Smooth muscle cell (in vitro differentiated cells): ENCODE data around the gene TIAM1. TPM values are rescaled to one million over a fixed set of nuclear protein-coding genes. Genes with fewer than 3 reads are reported as not detected.

Experiments used
- DNase-seq: peaks from one replicate; lab custom pipeline; 2025; ENCODE audit not compliant: unreplicated experiment; lab: John Stamatoyannopoulos, UW
- H2AFZ ChIP-seq: fragments of 200-600 bp; sonication (generic); 2 replicates; pipeline ENCODE4 v1.6.0; 2016; ENCODE audit warnings: antibody characterized with exemption, low read depth, mild to moderate bottlenecking
- H3F3A ChIP-seq: fragments of 200-600 bp; sonication (generic); 2 replicates; pipeline ENCODE4 v1.6.0; 2017; ENCODE audit warnings: antibody characterized with exemption, low read depth
- H3K27ac ChIP-seq: fragments of 200-600 bp; sonication (generic); 2 replicates; pipeline ENCODE4 v1.5.1; 2016; ENCODE audit warnings: low read depth, mild to moderate bottlenecking
- H3K27me3 ChIP-seq: fragments of 200-600 bp; sonication (generic); 2 replicates; pipeline ENCODE4 v1.6.1; 2016; ENCODE audit warnings: low read depth, mild to moderate bottlenecking
- H3K36me3 ChIP-seq: fragments of 200-600 bp; sonication (generic); 2 replicates; pipeline ENCODE4 v1.5.1; 2016; ENCODE audit warnings: low read depth
- H3K4me1 ChIP-seq: fragments of 200-600 bp; sonication (generic); 2 replicates; pipeline ENCODE4 v1.5.1; 2016; ENCODE audit warnings: low read depth
- H3K4me2 ChIP-seq: fragments of 200-600 bp; sonication (generic); 2 replicates; pipeline ENCODE4 v1.6.0; 2016; ENCODE audit warnings: mild to moderate bottlenecking
- H3K4me3 ChIP-seq: fragments of 200-600 bp; sonication (generic); 2 replicates; pipeline ENCODE4 v1.5.1; 2016; ENCODE audit warnings: mild to moderate bottlenecking
- H3K79me2 ChIP-seq: fragments of 200-600 bp; sonication (generic); 2 replicates; pipeline ENCODE4 v1.6.0; 2016; ENCODE audit warnings: low read depth, mild to moderate bottlenecking
- H3K9ac ChIP-seq: fragments of 200-600 bp; sonication (generic); 2 replicates; pipeline ENCODE4 v1.6.0; 2016; ENCODE audit warnings: low read depth
- H3K9me3 ChIP-seq: fragments of 200-600 bp; sonication (generic); replicated peaks from 2 replicates; pipeline ENCODE4 v1.5.1; 2016; ENCODE audit warnings: low read depth
- H4K20me1 ChIP-seq: fragments of 200-600 bp; sonication (generic); 2 replicates; pipeline ENCODE4 v1.6.0; 2016; ENCODE audit warnings: low read depth
- CTCF ChIP-seq: fragments of 200-600 bp; sonication (generic); IDR thresholded peaks from 2 replicates; pipeline ENCODE4 v1.5.1; 2017; ENCODE audit warnings: borderline replicate concordance, mild to moderate bottlenecking, antibody characterized with exemption; ENCODE audit not compliant: insufficient read depth, poor library complexity, severe bottlenecking
- WGBS: methylation state at CpG from one replicate; pipeline ENCODE4 v1.1.7; 2016; ENCODE audit warnings: low lambda C conversion rate; 5-methylcytosine and 5-hydroxymethylcytosine counted together
- polyA plus RNA-seq: library from polyadenylated mRNA; unstranded; fragments of >200 nt; fragmentation: Nextera tagmentation; extraction: Ambion mirVana; gene quantifications from 2 replicates; pipeline ENCODE4 v1.2.1, GENCODE V29; 2016
- total RNA-seq: library from RNA; depleted of rRNA; stranded (reverse); fragments of >200 nt; gene quantifications from 2 replicates; pipeline ENCODE4 v1.2.3, GENCODE V29; 2014

The TIAM1 gene
- total and polyA plus RNA-seq, 2 experiments from 2014 or later, result 3.2 to 12.9 TPM

GRCh38 chr21:31132574-31133242, 211.4 kb downstream of the TIAM1 start:
- H4K20me1 ChIP-seq, result no peaks in the 10 kb centered on the region
- no peaks in the 10 kb centered on the region for H3F3A ChIP-seq
- no peak overlapping the region for H3K4me3 ChIP-seq
- no peaks in the 10 kb centered on the region for H3K9me3 ChIP-seq
- H2AFZ ChIP-seq, result no peak overlapping the region
- 91% methylated on average over 11 of the region's 11 CpGs for WGBS
- H3K4me2 ChIP-seq, result no peak overlapping the region
- no peaks in the 10 kb centered on the region for H3K79me2 ChIP-seq
- no peak overlapping the region for H3K9ac ChIP-seq
- H3K4me1 ChIP-seq, result no peaks in the 10 kb centered on the region
- H3K36me3 ChIP-seq, result no peaks in the 10 kb centered on the region
- no peak for TF ChIP-seq CTCF
- H3K27me3 ChIP-seq, result no peaks in the 10 kb centered on the region
- H3K27ac ChIP-seq, result no peak overlapping the region
- no peak for DNase-seq

GRCh38 chr21:31130821-31131220, 213.2 kb downstream of the TIAM1 start:
- no peak overlapping the region for H3K9ac ChIP-seq
- no peak overlapping the region for H3K4me2 ChIP-seq
- H2AFZ ChIP-seq, result no peak overlapping the region
- no peaks in the 10 kb centered on the region for H3K9me3 ChIP-seq
- no peak for TF ChIP-seq CTCF
- no peaks in the 10 kb centered on the region for H3K4me1 ChIP-seq
- WGBS, result 87% methylated on average over 2 of the region's 2 CpGs
- no peak overlapping the region for H3K27ac ChIP-seq
- H3K4me3 ChIP-seq, result no peak overlapping the region
- no peak for DNase-seq
- no peaks in the 10 kb centered on the region for H3K27me3 ChIP-seq
- H3K36me3 ChIP-seq, result no peaks in the 10 kb centered on the region
- no peaks in the 10 kb centered on the region for H3F3A ChIP-seq
- H4K20me1 ChIP-seq, result no peaks in the 10 kb centered on the region
- no peaks in the 10 kb centered on the region for H3K79me2 ChIP-seq

- no peak overlapping the region for H3K27ac ChIP-seq
- H3K79me2 ChIP-seq, result no peaks in the 10 kb centered on the region
- no peaks in the 10 kb centered on the region for H3K36me3 ChIP-seq
- H3F3A ChIP-seq, result no peaks in the 10 kb centered on the region
- no peak for DNase-seq
- H3K4me3 ChIP-seq, result no peak overlapping the region
- no peak overlapping the region for H3K9ac ChIP-seq
- H3K9me3 ChIP-seq, result no peaks in the 10 kb centered on the region
- H3K4me2 ChIP-seq, result no peak overlapping the region
- WGBS, result 78% methylated on average over 5 of the region's 5 CpGs
- H3K27me3 ChIP-seq, result no peaks in the 10 kb centered on the region
- no peak overlapping the region for H2AFZ ChIP-seq
- no peaks in the 10 kb centered on the region for H4K20me1 ChIP-seq
- H3K4me1 ChIP-seq, result no peaks in the 10 kb centered on the region
- TF ChIP-seq CTCF, result no peak
Observed at GRCh38 chr21:31128234-31128633, 215.8 kb downstream of the TIAM1 start.

- no peaks in the 10 kb centered on the region for H3K79me2 ChIP-seq
- H3F3A ChIP-seq, result no peaks in the 10 kb centered on the region
- H3K27ac ChIP-seq, result no peak overlapping the region
- no peak overlapping the region for H2AFZ ChIP-seq
- WGBS, result 92% methylated on average over 6 of the region's 6 CpGs
- H3K9ac ChIP-seq, result no peak overlapping the region
- TF ChIP-seq CTCF, result no peak
- no peak for DNase-seq
- H3K4me2 ChIP-seq, result no peak overlapping the region
- H3K4me3 ChIP-seq, result no peak overlapping the region
- no peaks in the 10 kb centered on the region for H3K36me3 ChIP-seq
- no peaks in the 10 kb centered on the region for H3K4me1 ChIP-seq
- H3K27me3 ChIP-seq, result no peaks in the 10 kb centered on the region
- H4K20me1 ChIP-seq, result no peaks in the 10 kb centered on the region
- H3K9me3 ChIP-seq, result no peaks in the 10 kb centered on the region
Observed at GRCh38 chr21:31124010-31124409, 220.1 kb downstream of the TIAM1 start.
